LNCaP clone FGC (cell line): ENCODE results near the gene TSTD1.

Source experiments
- DNase-seq: peaks from one replicate; pipeline ENCODE4 v3.0.0-alpha.2; 2011; ENCODE audit warnings: low read depth
- H3K4me3 ChIP-seq: 2 replicates; pipeline ENCODE4 v1.5.1; 2011; ENCODE audit warnings: mild to moderate bottlenecking, low read depth, low read length, control low read depth
- CTCF ChIP-seq: IDR thresholded peaks from 2 replicates; pipeline ENCODE4 v1.5.1; 2012; ENCODE audit warnings: mild to moderate bottlenecking; ENCODE audit not compliant: control insufficient read depth, insufficient read depth; ENCODE audit errors: extremely low read depth

Gene TSTD1

DNA sequence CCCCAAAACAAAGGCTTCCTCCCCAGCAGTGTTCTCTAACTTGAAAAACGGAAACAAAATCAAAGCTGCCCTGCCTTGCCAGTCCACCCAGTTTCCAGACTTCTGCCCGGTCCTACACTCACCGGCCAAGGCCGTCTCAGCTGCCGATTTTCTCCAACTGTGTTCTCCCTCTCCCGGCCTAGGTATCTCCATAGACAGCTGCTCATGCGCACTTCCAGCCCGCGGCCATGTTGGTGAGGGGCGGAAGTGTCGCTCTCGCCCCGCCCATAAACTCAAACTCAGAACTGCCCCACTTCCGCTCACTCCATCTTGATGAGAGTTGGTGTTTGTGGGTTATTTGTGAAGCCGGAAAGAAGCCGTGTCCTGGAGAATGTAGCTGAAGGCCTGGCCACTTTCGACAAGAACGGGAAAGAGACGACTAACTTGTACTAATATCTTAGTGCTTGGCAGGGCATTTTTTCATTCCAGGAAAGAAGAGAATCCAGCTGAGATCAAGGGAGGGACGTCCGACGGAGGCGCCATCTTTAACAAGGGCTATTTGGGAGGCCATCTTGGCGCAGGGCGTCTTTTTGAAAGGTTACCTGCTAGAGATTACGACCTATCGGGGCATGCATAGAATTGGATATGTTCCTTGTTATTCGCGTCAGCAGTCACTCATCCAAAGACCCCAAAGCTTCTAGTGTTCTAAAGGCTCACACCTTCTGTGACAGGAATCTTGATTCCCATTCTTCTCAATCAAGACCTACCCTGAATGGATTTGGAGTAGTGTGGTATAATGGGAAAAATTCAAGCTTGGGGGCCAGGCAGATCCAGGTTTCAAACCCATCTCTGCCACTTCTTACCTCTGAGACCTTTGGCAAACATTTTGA is 7.2 kb upstream of the TSTD1 start, which contains the start of gene USF1:
TSS of gene USF1 (minus strand) at position 242 of the 869 bp plus-strand sequence. CDS start 2,702 bp downstream, outside the sequence.
- TF ChIP-seq CTCF, result no peak
- DNase-seq, result peak; percentile 86
- H3K4me3 ChIP-seq, result peak within 1 kb of the TSS; percentile 94

GRCh38 chr1:161044908-161045735 is 6.4 kb upstream of the TSTD1 start:
- H3K4me3 ChIP-seq, result peak overlapping the region; percentile 94
- peak; percentile 59 for DNase-seq
- no peak for TF ChIP-seq CTCF

GRCh38 chr1:161044535-161044907 is 5.8 kb upstream of the TSTD1 start:
- no peak for TF ChIP-seq CTCF
- no peak for DNase-seq
- H3K4me3 ChIP-seq, result peak overlapping the region; percentile 94

GRCh38 chr1:161039546-161039945 is 782 bp upstream of the TSTD1 start:
- no peak for TF ChIP-seq CTCF
- peak overlapping the region; percentile 93 for H3K4me3 ChIP-seq
- no peak for DNase-seq

DNA sequence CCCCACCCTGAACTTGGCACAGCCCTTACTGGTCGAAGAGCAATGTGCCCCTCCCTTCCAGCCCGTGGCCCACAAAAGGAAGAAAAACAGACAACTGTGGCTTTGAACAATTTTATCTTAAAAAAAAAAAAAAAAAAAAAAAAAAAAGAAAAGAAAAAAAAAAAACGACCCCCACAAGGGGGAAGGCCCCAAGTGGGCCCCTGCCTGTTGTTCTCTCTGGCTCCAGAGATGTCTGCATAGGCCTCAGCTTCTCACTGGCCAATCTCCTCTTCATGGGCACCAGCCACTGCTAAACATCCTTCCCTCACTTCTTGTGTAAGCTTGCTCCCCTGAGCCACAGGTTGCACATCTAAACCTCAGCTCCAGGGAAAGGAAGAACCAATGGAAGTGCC is 386 bp upstream of the TSTD1 start:
- DNase-seq, result no peak
- H3K4me3 ChIP-seq, result peak overlapping the region; percentile 93
- TF ChIP-seq CTCF, result no peak

DNA sequence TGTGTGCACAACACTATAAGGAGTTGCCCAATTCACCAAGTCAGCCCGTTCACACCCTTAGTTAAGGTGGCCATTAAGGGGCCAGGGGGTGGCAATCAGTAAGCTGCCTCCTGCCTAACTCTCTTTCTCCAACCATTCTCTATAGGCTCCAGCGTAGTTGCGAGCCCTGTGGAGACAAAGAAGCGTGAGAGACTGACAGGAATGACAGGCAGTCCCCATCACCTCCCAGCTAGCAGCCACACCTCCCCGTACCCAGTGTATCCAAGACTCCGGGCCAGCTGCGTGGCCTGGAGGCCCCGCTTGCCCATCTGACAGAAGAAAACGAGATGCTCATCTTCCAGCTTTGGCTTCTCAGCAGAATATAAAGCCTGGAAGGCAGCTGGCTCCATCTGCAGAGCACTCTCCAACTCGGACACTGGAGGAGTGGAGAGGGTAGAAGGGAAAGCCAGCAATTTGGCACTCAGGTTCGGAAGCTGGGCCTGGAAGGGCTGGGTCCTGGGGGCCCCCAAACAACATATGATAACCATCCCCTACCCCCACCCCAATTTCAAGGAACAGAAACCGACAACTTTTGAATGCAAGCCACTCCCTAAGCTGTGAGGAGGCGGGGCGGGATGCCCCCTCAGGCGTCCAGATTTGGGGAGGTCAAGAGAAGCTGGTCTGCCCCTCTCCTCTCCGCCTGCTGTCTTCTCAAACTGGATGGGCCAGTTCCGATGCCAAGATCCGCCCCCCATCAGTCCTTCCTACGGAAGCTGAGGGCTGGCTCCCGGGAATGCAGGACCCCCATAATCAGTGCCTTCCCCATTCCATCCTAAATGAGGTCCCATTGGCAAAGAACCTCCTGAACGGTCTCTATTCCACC is 872 bp downstream of the TSTD1 start:
- no peak for DNase-seq
- TF ChIP-seq CTCF, result no peak
- H3K4me3 ChIP-seq, result peak overlapping the region; percentile 93
